MCF 10A (cell line): ENCODE results near the gene CRYBG1. TPM values are rescaled to one million over a fixed set of nuclear protein-coding genes. Genes with fewer than 3 reads are reported as not detected.

ENCODE experiments used
- BruUV-seq: library from RNA; stranded (reverse); fragments of 400-500 nt; replicated peaks from 2 replicates; lab custom pipeline; 2021; lab: Mats Ljungman, UMichigan
- CTCF ChIA-PET: fragments of 300-600 bp; sonication (Branson Sonifier 250); formaldehyde crosslinking; extraction: SDS; loops from one replicate; lab custom pipeline; 2021; ENCODE audit warnings: antibody characterized with exemption, inconsistent platforms; lab: Yijun Ruan, JAX
- POLR2A ChIA-PET: fragments of 300-600, 350-650 bp; sonication (Branson Sonifier 250); formaldehyde crosslinking; extraction: SDS; loops from one replicate; lab custom pipeline; 2020; ENCODE audit warnings: antibody characterized with exemption, inconsistent platforms; lab: Yijun Ruan, JAX
- DNase-seq: peaks from one replicate; pipeline ENCODE4 v3.0.0-alpha.2; 2018; ENCODE audit not compliant: unreplicated experiment
- H3K27ac Mint-ChIP-seq: one replicate; pipeline ENCODE4 v1.8.0; 2022; ENCODE audit warnings: mild to moderate bottlenecking, low read depth, mixed read lengths; ENCODE audit not compliant: unreplicated experiment
- H3K27me3 Mint-ChIP-seq: one replicate; pipeline ENCODE4 v1.8.0; 2022; ENCODE audit warnings: mixed read lengths; ENCODE audit not compliant: insufficient read depth, unreplicated experiment
- H3K36me3 Mint-ChIP-seq: one replicate; pipeline ENCODE4 v1.8.0; 2022; ENCODE audit warnings: mild to moderate bottlenecking, moderate library complexity, mixed read lengths; ENCODE audit not compliant: insufficient read depth, unreplicated experiment
- H3K4me1 Mint-ChIP-seq: one replicate; pipeline ENCODE4 v1.8.0; 2022; ENCODE audit warnings: mixed read lengths; ENCODE audit not compliant: insufficient read depth, unreplicated experiment
- H3K4me3 Mint-ChIP-seq: one replicate; pipeline ENCODE4 v1.8.0; 2022; ENCODE audit warnings: mild to moderate bottlenecking, moderate library complexity, mixed read lengths; ENCODE audit not compliant: unreplicated experiment
- H3K9me3 Mint-ChIP-seq: one replicate; pipeline ENCODE4 v1.8.0; 2022; ENCODE audit warnings: mixed read lengths; ENCODE audit not compliant: unreplicated experiment
- intact Hi-C: fragments of 100-400 bp; cut with micrococcal nuclease; formaldehyde crosslinking; loops from 2 replicates; pipeline ENCODE4 v1.14.1; 2022
- total RNA-seq: library from RNA; stranded (reverse); gene quantifications from 2 replicates; pipeline ENCODE4 v1.2.3, GENCODE V29; 2022
- TF ChIP-seq, protein P1 (sequence below): fragments of 200-600 bp; IDR thresholded peaks from one replicate; pipeline ENCODE4 v1.8.0; 2022; ENCODE audit warnings: antibody characterized with exemption, mild to moderate bottlenecking; ENCODE audit not compliant: unreplicated experiment

CRYBG1 gene
- total RNA-seq, 1 experiment from 2014 or later, result 45.3 TPM

DNA sequence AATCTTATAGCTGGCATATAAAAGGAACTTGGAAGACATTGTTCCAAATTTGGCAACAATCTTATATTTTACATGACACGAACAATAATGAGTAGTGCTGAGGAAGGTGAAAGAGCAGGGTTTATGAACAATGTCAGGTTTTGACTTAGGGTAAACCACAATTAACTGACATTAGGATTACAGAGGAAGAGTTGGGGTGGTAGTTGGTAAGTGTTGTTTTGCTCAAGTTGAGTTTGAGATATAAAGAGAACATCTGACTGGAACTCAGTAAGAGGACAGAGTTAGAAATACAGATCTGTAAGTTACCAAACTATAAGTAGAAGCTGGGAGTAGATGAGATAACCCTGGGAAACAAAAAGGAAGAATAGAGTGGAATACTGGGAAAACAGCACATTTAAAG lies 253.6 kb downstream of the CRYBG1 start:
- no peak overlapping the region for H3K4me3 Mint-ChIP-seq
- CTCF ChIA-PET, result interaction anchor here (0.6 kb wide), 1 partner anchor 196 kb away, joined by 3 read pairs; no protein-coding TSS in a partner anchor
- H3K27ac Mint-ChIP-seq, result no peak overlapping the region
- no peaks in the 10 kb centered on the region for H3K9me3 Mint-ChIP-seq
- TF ChIP-seq, protein P1, sequence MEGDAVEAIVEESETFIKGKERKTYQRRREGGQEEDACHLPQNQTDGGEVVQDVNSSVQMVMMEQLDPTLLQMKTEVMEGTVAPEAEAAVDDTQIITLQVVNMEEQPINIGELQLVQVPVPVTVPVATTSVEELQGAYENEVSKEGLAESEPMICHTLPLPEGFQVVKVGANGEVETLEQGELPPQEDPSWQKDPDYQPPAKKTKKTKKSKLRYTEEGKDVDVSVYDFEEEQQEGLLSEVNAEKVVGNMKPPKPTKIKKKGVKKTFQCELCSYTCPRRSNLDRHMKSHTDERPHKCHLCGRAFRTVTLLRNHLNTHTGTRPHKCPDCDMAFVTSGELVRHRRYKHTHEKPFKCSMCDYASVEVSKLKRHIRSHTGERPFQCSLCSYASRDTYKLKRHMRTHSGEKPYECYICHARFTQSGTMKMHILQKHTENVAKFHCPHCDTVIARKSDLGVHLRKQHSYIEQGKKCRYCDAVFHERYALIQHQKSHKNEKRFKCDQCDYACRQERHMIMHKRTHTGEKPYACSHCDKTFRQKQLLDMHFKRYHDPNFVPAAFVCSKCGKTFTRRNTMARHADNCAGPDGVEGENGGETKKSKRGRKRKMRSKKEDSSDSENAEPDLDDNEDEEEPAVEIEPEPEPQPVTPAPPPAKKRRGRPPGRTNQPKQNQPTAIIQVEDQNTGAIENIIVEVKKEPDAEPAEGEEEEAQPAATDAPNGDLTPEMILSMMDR, result no peak
- BruUV-seq, result no TSS peak
- no peak for DNase-seq
- peaks cover 6% of the 10 kb centered on the region for H3K36me3 Mint-ChIP-seq
- POLR2A ChIA-PET, result no interaction called here
- H3K4me1 Mint-ChIP-seq, result no peaks in the 10 kb centered on the region
- intact Hi-C loops, result no loop called here
- H3K27me3 Mint-ChIP-seq, result no peaks in the 10 kb centered on the region

- no peak overlapping the region for H3K27ac Mint-ChIP-seq
- intact Hi-C loops, result no loop called here
- ChIA-PET CTCF (no interaction called here), POLR2A (no interaction called here)
- TF ChIP-seq, protein P1, result no peak
- no peak overlapping the region for H3K4me3 Mint-ChIP-seq
- peaks cover 10% of the 10 kb centered on the region for H3K36me3 Mint-ChIP-seq
- no peak for DNase-seq
- no peaks in the 10 kb centered on the region for H3K9me3 Mint-ChIP-seq
- no peaks in the 10 kb centered on the region for H3K27me3 Mint-ChIP-seq
- BruUV-seq, result no TSS peak
- H3K4me1 Mint-ChIP-seq, result no peaks in the 10 kb centered on the region
Observed at GRCh38 chr6:106614592-106615257, 254.2 kb downstream of the CRYBG1 start.

- H3K27ac Mint-ChIP-seq, result no peak overlapping the region
- H3K36me3 Mint-ChIP-seq, result peaks cover 10% of the 10 kb centered on the region
- BruUV-seq, result no TSS peak
- DNase-seq, result no peak
- no peaks in the 10 kb centered on the region for H3K27me3 Mint-ChIP-seq
- TF ChIP-seq, protein P1, result no peak
- ChIA-PET POLR2A (interaction anchor here (0.5 kb wide), 1 partner anchor 63 kb away, joined by 3 read pairs; no protein-coding TSS in a partner anchor), CTCF (interaction anchor here (0.5 to 2.5 kb wide), 5 partner anchors 8 to 362 kb away, joined by 3 to 10 read pairs (median 3); no protein-coding TSS in a partner anchor)
- no peaks in the 10 kb centered on the region for H3K9me3 Mint-ChIP-seq
- intact Hi-C loops, result no loop called here
- no peaks in the 10 kb centered on the region for H3K4me1 Mint-ChIP-seq
- no peak overlapping the region for H3K4me3 Mint-ChIP-seq
Observed at GRCh38 chr6:106617302-106617701, 256.8 kb downstream of the CRYBG1 start.

- Mint-ChIP-seq H3K9me3 (no peaks in the 10 kb centered on the region), H3K4me1 (no peaks in the 10 kb centered on the region), H3K36me3 (peaks cover 14% of the 10 kb centered on the region), H3K27ac (no peak overlapping the region), H3K4me3 (no peak overlapping the region), H3K27me3 (no peaks in the 10 kb centered on the region)
- TF ChIP-seq, protein P1, result no peak
- intact Hi-C loops, result no loop called here
- no peak for DNase-seq
- ChIA-PET CTCF (interaction anchor here (0.9 to 2.5 kb wide), 3 partner anchors 9 to 362 kb away, joined by 3 to 10 read pairs (median 3); no protein-coding TSS in a partner anchor), POLR2A (interaction anchor here (0.5 to 0.7 kb wide), 2 partner anchors 11 to 64 kb away, joined by 3 read pairs; partner anchors contain the start of gene RTN4IP1)
- BruUV-seq, result no TSS peak
Observed at GRCh38 chr6:106617857-106618256, 257.3 kb downstream of the CRYBG1 start.
